Measurements from ENCODE around the gene IRX6. TPM values are rescaled to one million over a fixed set of nuclear protein-coding genes. Genes with fewer than 3 reads are reported as not detected.

The IRX6 gene
- total RNA-seq, 1 experiment from 2014 or later = not detected

DNA sequence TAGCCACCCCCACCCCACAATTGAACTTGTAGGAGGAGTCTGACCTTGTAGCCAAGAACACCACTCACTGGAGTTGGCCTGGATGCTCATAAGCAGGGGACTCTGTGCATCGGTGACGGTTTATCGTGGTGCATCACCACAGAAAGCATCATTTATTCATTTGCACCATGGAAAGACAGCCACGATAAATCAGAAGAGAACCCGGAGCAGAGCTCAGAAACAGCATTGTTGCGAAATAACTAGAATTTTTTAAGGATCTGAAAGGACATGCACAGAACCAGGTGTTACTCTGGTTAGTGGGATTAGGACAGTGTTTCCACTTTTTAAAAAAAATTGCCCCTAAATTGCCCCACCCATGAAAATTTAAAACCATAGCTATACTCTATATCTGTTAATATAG lies 44.4 kb upstream of the IRX6 start:
- Histone ChIP-seq H3K4ac (ENCODE audit: low read depth, low read length) (no peak overlapping the region), H2BK20ac (ENCODE audit: low read depth, low read length, poor library complexity, severe bottlenecking) (no peak overlapping the region), H2BK15ac (ENCODE audit: low read depth, low read length) (no peak overlapping the region), H3K79me2 (ENCODE audit: insufficient read depth, low read length) (no peaks in the 10 kb centered on the region), H3K9me3 (ENCODE audit: control insufficient read depth, low read depth, low read length) (no peaks in the 10 kb centered on the region), H2AK5ac (ENCODE audit: insufficient read length, low read length) (no peak overlapping the region), H3K56ac (ENCODE audit: insufficient read length, low read depth, low read length) (no peak overlapping the region), H4K8ac (replicated peaks; ENCODE audit: insufficient read length, low read depth, low read length) (no peak overlapping the region), H3K4me1 (ENCODE audit: insufficient read depth, low read length) (0 out of 2 replicates have a peak, but pooled peaks cover 3% of the 10 kb centered on the region), H3K18ac (ENCODE audit: insufficient read length, low read depth, low read length) (no peak overlapping the region), H3T11ph (ENCODE audit: low read length) (no peak overlapping the region), H4K91ac (ENCODE audit: insufficient read length, low read depth, low read length) (no peak overlapping the region), H2AFZ (ENCODE audit: low read length) (no peak overlapping the region), H2BK12ac (ENCODE audit: insufficient read length, low read depth, low read length) (no peak overlapping the region), H4K20me1 (ENCODE audit: control insufficient read depth, insufficient read depth, insufficient read length) (no peaks in the 10 kb centered on the region), H2BK5ac (ENCODE audit: insufficient read length, low read length) (no peak overlapping the region), H3K23ac (ENCODE audit: insufficient read length, low read depth, low read length) (no peak overlapping the region), H3K27me3 (ENCODE audit: insufficient read depth, low read length) (no peaks in the 10 kb centered on the region), H4K5ac (ENCODE audit: insufficient read length, low read depth, low read length) (no peak overlapping the region), H3K79me1 (ENCODE audit: insufficient read depth, low read depth, low read length, poor library complexity, severe bottlenecking) (no peaks in the 10 kb centered on the region), H3K27ac (ENCODE audit: insufficient read length, low read depth, low read length) (no peak overlapping the region), H3K4me2 (ENCODE audit: insufficient read depth, insufficient read length, low read length) (no peak overlapping the region), H3K14ac (ENCODE audit: insufficient read depth, low read length) (no peak overlapping the region), H3K9ac (ENCODE audit: extremely low read depth, insufficient read length, low read length) (no peak overlapping the region), H2BK120ac (ENCODE audit: low read depth, low read length, poor library complexity, severe bottlenecking) (no peak overlapping the region), H3K23me2 (ENCODE audit: insufficient read length, low read depth, low read length, poor library complexity, severe bottlenecking) (no peaks in the 10 kb centered on the region)
- Mint-ChIP-seq H3K27ac (no peak overlapping the region), H3K4me3 (no peak overlapping the region), H3K27me3 (ENCODE audit: low read depth) (peaks cover 13% of the 10 kb centered on the region; the same call in 1 of the 2 replicates), H3K36me3 (ENCODE audit: insufficient read depth in 1 of 3, low read depth in 3 of 3) (no peaks in the 10 kb centered on the region), H3K9me3 (no peaks in the 10 kb centered on the region; a peak in 1 of 5 replicates), H3K4me1 (peaks cover 6 to 7% of the 10 kb centered on the region in 2 experiments)
- DNase-seq = no peak
- no CpG with 5 or more reads among the region's 6 CpGs for WGBS (ENCODE audit: extremely low coverage, insufficient read length, low lambda C conversion rate)
- TF ChIP-seq, protein P1, sequence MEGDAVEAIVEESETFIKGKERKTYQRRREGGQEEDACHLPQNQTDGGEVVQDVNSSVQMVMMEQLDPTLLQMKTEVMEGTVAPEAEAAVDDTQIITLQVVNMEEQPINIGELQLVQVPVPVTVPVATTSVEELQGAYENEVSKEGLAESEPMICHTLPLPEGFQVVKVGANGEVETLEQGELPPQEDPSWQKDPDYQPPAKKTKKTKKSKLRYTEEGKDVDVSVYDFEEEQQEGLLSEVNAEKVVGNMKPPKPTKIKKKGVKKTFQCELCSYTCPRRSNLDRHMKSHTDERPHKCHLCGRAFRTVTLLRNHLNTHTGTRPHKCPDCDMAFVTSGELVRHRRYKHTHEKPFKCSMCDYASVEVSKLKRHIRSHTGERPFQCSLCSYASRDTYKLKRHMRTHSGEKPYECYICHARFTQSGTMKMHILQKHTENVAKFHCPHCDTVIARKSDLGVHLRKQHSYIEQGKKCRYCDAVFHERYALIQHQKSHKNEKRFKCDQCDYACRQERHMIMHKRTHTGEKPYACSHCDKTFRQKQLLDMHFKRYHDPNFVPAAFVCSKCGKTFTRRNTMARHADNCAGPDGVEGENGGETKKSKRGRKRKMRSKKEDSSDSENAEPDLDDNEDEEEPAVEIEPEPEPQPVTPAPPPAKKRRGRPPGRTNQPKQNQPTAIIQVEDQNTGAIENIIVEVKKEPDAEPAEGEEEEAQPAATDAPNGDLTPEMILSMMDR (conservative IDR thresholded peaks at IDR 0.05) = no peak
